ENCODE measurements around the gene TULP4.
"Not testable (repeated sequence)": the region's sequence is repeated elsewhere in the genome, so short reads cannot be mapped to it uniquely, and the experiment has no call there.

Gene TULP4

GRCh38 chr6:158312165-158312564 lies at the start of gene TULP4:
Gene TULP4, plus strand, starts transcription at chr6:158312465. Its CDS starts 1,552 bp downstream, at chr6:158314017.
- no peak for DNase-seq

- DNase-seq = no peak
Observed at GRCh38 chr6:158262755-158263154, 49.5 kb upstream of the TULP4 start.

- no peak for DNase-seq
Observed at GRCh38 chr6:158264180-158264579, 48.1 kb upstream of the TULP4 start.

- no peak for DNase-seq
Observed at GRCh38 chr6:158266131-158266530, 46.1 kb upstream of the TULP4 start.

- no peak for DNase-seq
Observed at GRCh38 chr6:158268361-158269147, 43.7 kb upstream of the TULP4 start.

- no peak for DNase-seq
Observed at GRCh38 chr6:158269657-158270056, 42.6 kb upstream of the TULP4 start.

- peak in 1 of 2 experiments; percentile 11 for DNase-seq
Observed at GRCh38 chr6:158270389-158271127, 41.7 kb upstream of the TULP4 start.

GRCh38 chr6:158272324-158272723 lies 39.9 kb upstream of the TULP4 start:
- no peak for DNase-seq

- DNase-seq = no peak
Observed at GRCh38 chr6:158278004-158278403, 34.3 kb upstream of the TULP4 start.

- no peak for DNase-seq
Observed at GRCh38 chr6:158279615-158280014, 32.6 kb upstream of the TULP4 start.

GRCh38 chr6:158283304-158283980 lies 28.8 kb upstream of the TULP4 start:
- peak in 1 of 2 experiments; percentile 0 for DNase-seq

- DNase-seq = no peak
Observed at GRCh38 chr6:158284007-158284875, 28.0 kb upstream of the TULP4 start.

- DNase-seq = no peak
Observed at GRCh38 chr6:158284876-158285655, 27.2 kb upstream of the TULP4 start.

GRCh38 chr6:158285656-158286021 lies 26.6 kb upstream of the TULP4 start:
- DNase-seq = no peak

GRCh38 chr6:158286413-158286812 lies 25.9 kb upstream of the TULP4 start:
- no peak for DNase-seq

GRCh38 chr6:158287047-158287446 lies 25.2 kb upstream of the TULP4 start:
- DNase-seq = no peak

- no peak for DNase-seq
Observed at GRCh38 chr6:158290040-158290439, 22.2 kb upstream of the TULP4 start.

- peak; percentile 45 to 56 for DNase-seq
Observed at GRCh38 chr6:158290659-158291058, 21.6 kb upstream of the TULP4 start.

- no peak for DNase-seq
Observed at GRCh38 chr6:158292016-158292415, 20.2 kb upstream of the TULP4 start.

- DNase-seq = no peak
Observed at GRCh38 chr6:158293122-158293521, 19.1 kb upstream of the TULP4 start.

GRCh38 chr6:158295976-158296853 lies 16.1 kb upstream of the TULP4 start:
- DNase-seq = not testable (repeated sequence)

Data from activated CD4-positive, alpha-beta T cell treated with anti-CD3 and anti-CD28 coated beads, Interleukin-2, amount 50 U/mL, for 4 hours (primary cell).